Loucy (cell line): Measurements from ENCODE around the gene GPR75.

ENCODE experiments used
- CTCF ChIP-seq: fragments of 200-600 bp; sonication (generic); conservative IDR thresholded peaks from 2 replicates; pipeline ENCODE4 v1.5.1; 2014; ENCODE audit warnings: mild to moderate bottlenecking, antibody characterized with exemption, low read length
- EZH2phosphoT487 ChIP-seq: fragments of 200-600 bp; IDR thresholded peaks from 2 replicates; pipeline ENCODE4 v1.6.1; 2018; ENCODE audit warnings: antibody characterized with exemption, mild to moderate bottlenecking, moderate library complexity, borderline replicate concordance

- no peak for TF ChIP-seq CTCF
- no peak for TF ChIP-seq EZH2phosphoT487
Observed at GRCh38 chr2:53820048-53820447, 39.7 kb downstream of the GPR75 start.
